K562 (cell line): ENCODE measurements around the gene BEST2. TPM values are rescaled to one million over a fixed set of nuclear protein-coding genes. Genes with fewer than 3 reads are reported as not detected.

ENCODE experiments used
- AFF1 ChIP-seq, 2 experiments: fragments of 450-650 bp; IDR thresholded peaks; 2 replicates each; pipeline ENCODE4 v1.6.1; 2018; ENCODE audit warnings: mild to moderate bottlenecking in 2 of 2, low read depth in 1 of 2; ENCODE audit not compliant: partially characterized antibody in 2 of 2
- CGGBP1 ChIP-seq: fragments of 250-450 bp; sonication (Bioruptor Pico); IDR thresholded peaks from 2 replicates; pipeline ENCODE4 v1.9.0; 2021; ENCODE audit warnings: mild to moderate bottlenecking
- CSDE1 ChIP-seq, 2 experiments: fragments of 450-650 bp; IDR thresholded peaks; 2 replicates each; pipeline ENCODE4 v1.6.1; 2016; ENCODE audit warnings: mild to moderate bottlenecking in 1 of 2
- ETS1 ChIP-seq: conservative IDR thresholded peaks from 2 replicates; pipeline ENCODE4 v1.6.1; 2011; ENCODE audit warnings: low read depth, mild to moderate bottlenecking, low read length; ENCODE audit not compliant: control insufficient read depth
- FOXK2 ChIP-seq, 2 experiments: fragments of 450-650 bp; IDR thresholded peaks in 1 of 2; conservative IDR thresholded peaks in 1 of 2; 2 replicates each; pipeline ENCODE4 v1.6.1; 2016; ENCODE audit warnings: low read depth in 2 of 2, mild to moderate bottlenecking in 1 of 2
- FOXP1 ChIP-seq: sonication (generic); formaldehyde crosslinking; IDR thresholded peaks from 2 replicates; pipeline ENCODE4 v1.8.0; 2022; ENCODE audit warnings: mild to moderate bottlenecking, missing genetic modification reagents
- GATA2 ChIP-seq: sonication (generic); formaldehyde crosslinking; IDR thresholded peaks from 2 replicates; pipeline ENCODE4 v1.4.0; 2020; ENCODE audit warnings: mild to moderate bottlenecking, missing genetic modification reagents
- SP1 ChIP-seq: sonication (generic); formaldehyde crosslinking; IDR thresholded peaks from 2 replicates; pipeline ENCODE4 v1.8.1; 2022; ENCODE audit warnings: mild to moderate bottlenecking, missing genetic modification reagents
- TCF15 ChIP-seq: fragments of 250-450 bp; sonication (Bioruptor Pico); IDR thresholded peaks from 2 replicates; pipeline ENCODE4 v1.8.0; 2022; ENCODE audit warnings: moderate library complexity, mild to moderate bottlenecking, inconsistent platforms
- TCF7 ChIP-seq: sonication (generic); IDR thresholded peaks from 2 replicates; pipeline ENCODE4 v1.6.1; 2016; ENCODE audit warnings: antibody characterized with exemption, borderline replicate concordance
- TRIM24 ChIP-seq, 2 experiments: fragments of 450-650 bp; IDR thresholded peaks; 2 replicates each; pipeline ENCODE4 v1.6.1; 2016
- VEZF1 ChIP-seq: fragments of 200-800 bp; sonication (Bioruptor generic); IDR thresholded peaks from 2 replicates; pipeline ENCODE4 v1.6.1; 2017; ENCODE audit warnings: missing genetic modification characterization, missing compliant biosample characterization
- ZNF174 ChIP-seq: fragments of 250-450 bp; sonication (Bioruptor Pico); IDR thresholded peaks from 2 replicates; pipeline ENCODE4 v1.4.0; 2020; ENCODE audit warnings: mild to moderate bottlenecking
- ZNF449 ChIP-seq: fragments of 250-450 bp; sonication (Bioruptor Pico); IDR thresholded peaks from 2 replicates; pipeline ENCODE4 v1.8.0; 2022; ENCODE audit warnings: moderate library complexity, mild to moderate bottlenecking, inconsistent platforms
- ZNF586 ChIP-seq: fragments of 450-650 bp; formaldehyde crosslinking; conservative IDR thresholded peaks from 2 replicates; pipeline ENCODE4 v1.4.0; 2020; ENCODE audit warnings: mild to moderate bottlenecking, moderate library complexity
- ZNF764 ChIP-seq: fragments of 250-450 bp; sonication (Bioruptor Pico); IDR thresholded peaks from 2 replicates; pipeline ENCODE4 v1.4.0; 2020; ENCODE audit warnings: low read depth, mild to moderate bottlenecking, moderate library complexity
- polyA plus RNA-seq, 8 experiments: library from polyadenylated mRNA; depleted of rRNA in 4 of 8; stranded (reverse) in 5 of 8; unstranded in 3 of 8; fragments of >200 nt; fragmentation: Nextera tagmentation in 2 of 8; fragmentation: Illumina TruSeq in 1 of 8; extraction: Ambion mirVana in 2 of 8; extraction: Trizol in 1 of 8; gene quantifications; 2 replicates each; pipeline versions ENCODE4 v1.2.1 to v1.2.3, GENCODE V29; 2011 to 2014; ENCODE audit warnings: inconsistent platforms in 1 of 8, missing spikeins in 1 of 8
- total RNA-seq, 7 experiments: library from RNA; depleted of rRNA in 6 of 7; stranded (reverse); fragments of >200 nt in 6 of 7; fragmentation: Illumina TruSeq in 2 of 7; extraction: Trizol in 2 of 7; gene quantifications; 2 replicates each; pipeline versions ENCODE4 v1.2.1 to v1.2.3, GENCODE V29; 2011 to 2021; ENCODE audit warnings: low replicate concordance in 1 of 7

Gene BEST2
- total and polyA plus RNA-seq, 9 of the 15 experiments (the other 6 are each of a cell fraction or from before 2014, with no cell fraction given) = not detected

- TF ChIP-seq AFF1 (IDR thresholded peaks at IDR 0.05; ENCODE audit: low read depth in 1 of 2, partially characterized antibody in 2 of 2) (peak in 1 of 2 experiments; percentile 96), SP1 (CRISPR knock-in tag) (peak; percentile 71), ZNF174 (CRISPR knock-in tag) (no peak), TRIM24 (IDR thresholded peaks at IDR 0.05) (no peak), CGGBP1 (CRISPR knock-in tag) (0 out of 2 replicates have a peak, but pooled peaks have one; percentile 24), ZNF449 (CRISPR knock-in tag) (no peak), ETS1 (peak; percentile 60; the same call in 1 of the 2 replicates), ZNF586 (0 out of 2 replicates have a peak, but pooled peaks have one; percentile 21), TCF7 (no peak), ZNF764 (CRISPR knock-in tag) (no peak), CSDE1 (IDR thresholded peaks at IDR 0.05) (0 out of 4 replicates have a peak, but pooled peaks of 1 of the 2 experiments have one; percentile 40), VEZF1 (CRISPR knock-in tag) (peak; percentile 80), TCF15 (CRISPR knock-in tag) (no peak), GATA2 (no peak), FOXK2 (conservative IDR thresholded peaks at IDR 0.05 in 1 of 2, IDR thresholded peaks at IDR 0.05 in 1 of 2; ENCODE audit: low read depth in 2 of 2) (peak; percentile 44 to 99; a peak in 3 of 4 replicates), FOXP1 (no peak)
Observed at GRCh38 chr19:12736995-12737834, 14.4 kb upstream of the BEST2 start, which contains the start of gene GET3 (continued).
